HG02970 (cell line): ENCODE results near the gene KCNA3.
"Not testable (repeated sequence)": the region's sequence is repeated elsewhere in the genome, so short reads cannot be mapped to it uniquely, and the experiment has no call there.

Experiments used
- ATAC-seq: cut with Tn5 transposase; IDR thresholded peaks from one replicate; pipeline ENCODE4 v1.9.1; 2021; ENCODE audit warnings: mild to moderate bottlenecking, moderate library complexity, moderate number of reproducible peaks; ENCODE audit not compliant: unreplicated experiment, low FRiP score

Gene KCNA3

DNA sequence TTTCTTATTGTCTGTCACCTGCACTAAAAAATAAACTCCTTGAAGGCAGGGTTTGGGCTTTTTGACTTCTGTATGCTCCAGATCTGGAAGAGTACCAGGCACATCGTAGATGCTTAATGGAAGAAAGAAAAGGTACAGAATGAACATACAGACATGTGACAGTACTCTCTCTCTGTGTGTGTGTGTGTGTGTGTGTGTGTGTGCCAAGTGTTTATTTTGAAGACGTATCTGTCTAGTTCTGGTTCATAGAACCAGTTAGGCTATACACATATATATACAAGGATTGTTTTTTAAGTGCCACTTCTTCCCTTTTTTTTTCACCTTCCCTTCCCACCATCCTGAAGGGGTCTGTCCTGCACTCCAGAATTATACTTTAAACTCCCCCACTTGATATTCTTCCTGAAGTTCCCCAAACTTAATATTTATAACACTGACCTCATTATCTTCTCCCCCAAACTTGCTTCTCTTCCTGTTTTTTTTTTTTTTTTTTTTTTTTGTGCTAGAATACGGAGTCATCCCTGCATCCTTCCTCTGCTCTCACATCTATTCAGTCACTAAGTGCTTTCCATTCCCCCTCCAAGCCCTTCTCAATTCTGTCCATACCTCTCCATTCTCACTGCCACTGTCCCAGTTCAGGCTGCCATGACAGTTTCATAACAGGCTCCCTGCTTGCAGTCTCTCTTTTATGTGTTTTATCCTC, 5.4 kb upstream of the KCNA3 start:
- no peak for ATAC-seq

DNA sequence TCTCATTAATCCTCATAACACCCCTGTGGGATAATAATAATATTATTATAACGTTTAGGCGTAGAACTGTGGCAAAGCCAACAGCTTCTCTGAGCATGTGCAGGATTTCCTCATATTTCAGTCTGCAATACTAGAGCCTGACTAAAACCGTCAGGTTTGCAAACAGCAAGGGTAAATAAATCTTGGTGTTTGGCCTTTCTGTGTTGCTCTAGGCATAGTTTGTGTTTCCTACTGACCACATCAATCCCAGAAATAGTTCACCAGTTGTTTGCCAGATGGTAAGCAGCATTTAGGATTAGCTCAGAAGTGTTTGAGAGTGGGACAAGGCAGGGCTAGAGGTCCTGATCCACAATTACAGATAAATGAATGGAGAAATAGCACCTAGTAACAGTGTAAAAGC, 2.8 kb upstream of the KCNA3 start:
- no peak for ATAC-seq

DNA sequence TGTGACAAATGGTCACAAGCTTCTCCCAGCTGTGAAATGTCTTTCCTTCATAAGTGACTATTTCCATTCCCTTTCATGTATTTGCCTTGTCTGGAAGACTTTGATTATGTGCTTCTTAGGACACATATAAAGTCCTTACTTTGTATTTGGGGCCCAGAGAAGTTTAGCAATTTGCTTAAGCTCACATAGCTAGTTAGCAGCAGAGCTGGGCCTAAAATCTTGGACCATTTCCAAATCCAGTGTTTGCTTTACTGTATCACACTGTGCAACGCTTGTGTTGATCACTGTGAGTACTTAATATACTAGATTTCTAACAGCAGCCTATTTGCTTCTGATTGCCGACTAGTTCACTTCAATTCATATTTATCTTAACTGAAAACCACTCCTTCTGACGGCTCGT, 2.2 kb upstream of the KCNA3 start:
- no peak for ATAC-seq

DNA sequence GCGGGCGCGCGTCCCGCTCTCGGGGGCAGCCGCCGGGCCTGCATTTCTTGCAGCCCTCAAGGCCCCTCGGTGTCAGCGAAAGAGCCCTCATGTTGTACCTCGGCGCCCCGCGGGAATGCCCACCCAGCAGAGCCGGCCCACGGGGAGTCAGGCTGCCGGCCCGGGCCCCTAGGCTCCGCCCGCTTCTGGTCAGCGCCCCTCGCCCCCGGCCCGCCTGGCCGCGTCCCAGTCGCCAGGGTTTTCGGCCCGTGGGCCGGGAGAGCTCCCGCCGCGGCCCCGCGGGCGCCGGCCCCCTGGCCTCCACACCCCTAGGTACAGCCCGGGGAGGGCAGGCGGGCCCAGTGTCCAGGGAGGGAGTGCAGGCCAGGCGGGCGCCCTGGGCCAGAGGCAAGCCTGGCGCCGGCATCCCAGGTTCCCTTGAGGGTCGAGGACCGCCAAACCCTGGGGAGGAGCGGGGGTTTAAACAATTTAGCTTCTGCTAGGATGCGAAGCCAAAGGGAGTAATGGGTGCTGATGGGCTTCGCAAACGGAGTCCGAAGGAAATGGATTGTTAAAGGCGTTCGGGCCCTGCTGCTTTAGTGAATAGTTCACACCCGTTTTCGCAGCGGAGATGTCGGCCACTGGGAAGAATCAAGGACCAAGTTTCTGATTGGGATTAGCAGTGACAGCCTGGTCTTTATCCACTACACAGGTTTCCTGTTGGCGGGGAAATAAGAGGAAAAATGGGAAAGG, 486 bp upstream of the KCNA3 start:
- ATAC-seq = no peak

DNA sequence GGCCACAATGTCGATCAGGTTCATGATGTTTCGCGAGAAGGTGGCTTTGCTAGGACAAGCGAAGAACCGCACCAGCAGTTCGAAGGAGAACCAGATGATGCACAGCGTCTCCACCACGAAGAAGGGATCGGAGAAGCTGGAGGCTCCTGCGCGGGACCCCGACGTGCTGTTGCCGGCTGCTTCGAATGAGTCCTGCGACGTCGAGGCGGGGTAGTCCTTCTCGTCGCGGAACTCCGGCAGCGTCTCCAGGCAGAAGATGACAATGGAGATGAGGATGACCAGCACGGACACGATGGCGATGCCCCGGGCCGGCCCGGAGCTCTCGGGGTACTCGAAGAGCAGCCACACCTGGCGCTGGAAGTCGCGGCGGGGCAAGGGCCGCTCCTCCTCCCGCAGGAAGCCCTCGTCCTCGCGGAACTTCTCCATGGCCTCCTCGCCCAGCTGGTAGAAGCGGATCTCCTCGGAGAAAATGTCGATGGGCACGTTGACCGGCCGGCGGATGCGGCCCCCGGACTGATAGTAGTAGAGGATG, 869 bp downstream of the KCNA3 start:
- no peak for ATAC-seq

DNA sequence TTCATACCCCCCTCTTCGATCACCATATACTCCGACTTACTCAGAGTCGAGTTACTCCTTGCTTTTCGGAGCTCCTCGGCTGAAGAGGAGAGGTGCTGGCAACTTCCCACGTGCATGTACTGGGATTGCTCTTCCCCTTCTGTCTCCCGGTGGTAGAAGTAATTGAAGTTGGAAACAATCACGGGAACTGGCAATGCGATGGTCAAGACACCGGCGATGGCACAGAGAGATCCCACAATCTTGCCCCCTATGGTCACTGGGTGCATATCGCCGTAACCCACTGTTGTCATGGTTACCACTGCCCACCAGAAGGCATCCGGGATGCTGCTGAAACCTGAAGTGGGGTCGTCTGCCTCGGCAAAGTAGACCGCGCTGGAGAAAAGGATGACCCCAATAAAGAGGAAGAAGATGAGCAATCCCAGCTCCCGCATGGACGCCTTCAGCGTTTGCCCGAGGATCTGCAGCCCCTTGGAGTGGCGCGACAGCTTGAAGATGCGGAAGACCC, 1.5 kb downstream of the KCNA3 start:
- no peak for ATAC-seq

DNA sequence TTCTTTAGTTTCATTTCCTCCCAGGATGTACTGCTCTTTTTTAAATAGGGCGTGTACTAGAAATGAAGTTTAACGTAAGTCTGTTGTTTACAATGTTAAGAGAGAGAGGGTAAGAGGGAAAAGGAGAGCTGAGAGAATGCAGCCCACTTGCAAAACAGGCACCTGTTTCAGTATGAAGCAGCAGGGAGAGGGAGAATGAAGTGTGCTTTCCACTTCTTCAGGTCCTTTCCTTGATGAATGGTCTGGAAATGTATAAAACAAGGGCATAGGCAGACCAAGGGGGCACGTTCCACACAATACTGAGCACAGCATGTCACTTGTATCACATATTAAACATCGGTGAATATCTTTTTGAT, 2.0 kb downstream of the KCNA3 start:
- ATAC-seq = no peak

DNA sequence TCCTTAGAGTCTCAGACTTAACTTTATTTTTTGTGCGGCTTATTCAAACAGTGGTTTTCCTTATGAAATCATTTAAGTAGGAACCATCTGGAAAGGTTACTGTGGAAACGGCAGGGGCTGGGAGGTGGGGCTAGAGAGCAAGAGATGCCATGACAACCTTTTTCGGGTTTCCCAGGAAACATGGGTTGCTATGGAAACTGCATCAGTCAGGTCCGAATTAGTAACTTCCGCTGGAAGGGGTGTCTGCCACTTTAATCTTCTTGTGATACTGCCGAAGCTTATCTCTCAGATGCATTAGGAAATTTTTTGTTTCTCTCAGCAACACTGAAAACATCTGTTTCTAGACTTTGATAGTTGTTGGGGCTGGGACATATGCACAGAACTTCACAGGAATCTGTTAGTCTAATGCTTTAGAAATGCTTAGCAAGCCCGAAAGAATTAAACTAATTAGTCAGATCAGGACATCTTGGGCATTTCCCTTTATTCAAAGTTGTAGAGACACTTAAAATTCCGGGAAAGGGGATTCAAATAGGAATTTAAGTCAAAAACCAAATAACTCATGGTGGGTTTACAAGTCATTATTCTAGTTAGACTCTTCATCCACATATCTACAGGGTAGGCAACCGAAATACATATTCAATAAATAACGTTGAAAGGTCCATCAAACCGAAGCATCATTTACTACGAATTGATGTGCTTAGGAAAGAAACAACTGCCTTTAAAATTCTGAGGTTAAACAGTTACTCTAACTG, 2.6 kb downstream of the KCNA3 start:
- ATAC-seq = no peak

DNA sequence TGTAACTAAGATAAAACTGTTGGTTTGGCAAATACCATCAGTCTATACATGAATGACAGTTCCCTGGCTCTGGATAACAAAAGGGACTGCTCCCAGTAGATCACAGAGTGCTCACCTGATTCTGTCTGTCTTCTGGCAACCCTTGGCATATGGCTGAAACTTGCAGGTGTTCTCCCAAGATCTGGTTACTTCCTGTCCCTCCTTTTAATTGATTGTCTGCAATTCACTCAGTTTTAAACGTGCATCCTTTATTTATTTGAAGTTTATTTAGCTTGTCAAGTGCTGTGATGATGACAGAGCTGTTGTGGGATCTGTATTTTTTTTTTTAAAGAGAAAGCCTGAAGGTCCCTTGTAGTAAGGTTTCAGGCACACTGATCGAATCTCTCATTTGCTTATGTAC, 3.4 kb downstream of the KCNA3 start:
- no peak for ATAC-seq

DNA sequence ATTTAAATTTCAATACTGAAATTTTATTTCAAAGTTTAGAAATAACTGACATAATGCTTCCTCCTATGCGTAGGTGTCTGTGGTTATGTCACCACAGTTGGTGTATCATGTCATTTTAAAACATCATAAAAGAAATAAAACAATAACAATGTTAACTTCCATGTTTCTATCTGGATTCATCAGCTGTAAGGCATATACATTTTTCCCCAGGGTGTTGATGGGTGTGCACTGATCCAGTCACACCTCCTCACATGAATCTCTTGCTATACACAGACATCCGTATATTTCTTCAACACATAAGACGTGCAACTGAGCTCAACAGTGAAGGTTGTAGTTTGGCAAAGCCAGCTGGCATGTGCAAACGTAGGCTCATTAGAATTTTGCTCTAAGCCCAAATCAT, 6.2 kb downstream of the KCNA3 start:
- ATAC-seq = no peak

DNA sequence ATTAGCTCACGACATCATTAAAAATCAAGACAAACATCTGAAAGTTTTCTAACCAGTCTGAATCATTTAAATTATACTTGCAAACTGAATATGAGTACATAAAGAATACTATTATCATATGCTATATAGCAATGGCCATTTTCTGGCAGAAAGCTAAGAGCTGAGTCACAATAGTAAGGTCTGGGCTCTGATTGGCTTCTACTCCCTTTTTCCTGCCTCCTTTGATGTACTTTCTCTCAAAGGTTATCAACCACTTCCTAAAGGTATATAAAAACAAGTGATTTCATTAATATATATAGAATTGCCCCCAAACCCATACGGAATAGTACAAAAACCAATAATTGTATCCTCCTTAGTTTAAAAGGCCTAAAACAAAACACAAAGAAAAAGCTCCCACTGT, 7.0 kb downstream of the KCNA3 start:
- ATAC-seq = no peak

DNA sequence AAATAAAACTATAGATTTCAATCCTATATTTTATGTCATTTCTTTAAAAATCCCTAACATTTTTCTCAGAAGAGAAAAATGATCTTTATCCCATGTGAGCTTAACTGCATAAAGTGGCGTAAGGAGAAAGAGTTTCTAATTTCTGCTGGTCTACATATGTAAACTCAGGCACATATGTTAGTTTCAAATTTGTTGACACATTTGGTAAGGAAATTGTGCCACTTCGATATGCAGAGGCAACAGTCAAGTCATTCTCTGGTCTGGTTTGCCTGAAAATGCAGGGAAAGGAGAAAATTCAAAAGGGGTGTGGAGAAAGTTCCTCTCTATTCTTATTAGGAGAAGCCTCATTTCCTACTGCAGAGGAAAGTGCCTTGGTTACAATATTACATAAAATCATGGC, 11.5 kb downstream of the KCNA3 start:
- no peak for ATAC-seq

DNA sequence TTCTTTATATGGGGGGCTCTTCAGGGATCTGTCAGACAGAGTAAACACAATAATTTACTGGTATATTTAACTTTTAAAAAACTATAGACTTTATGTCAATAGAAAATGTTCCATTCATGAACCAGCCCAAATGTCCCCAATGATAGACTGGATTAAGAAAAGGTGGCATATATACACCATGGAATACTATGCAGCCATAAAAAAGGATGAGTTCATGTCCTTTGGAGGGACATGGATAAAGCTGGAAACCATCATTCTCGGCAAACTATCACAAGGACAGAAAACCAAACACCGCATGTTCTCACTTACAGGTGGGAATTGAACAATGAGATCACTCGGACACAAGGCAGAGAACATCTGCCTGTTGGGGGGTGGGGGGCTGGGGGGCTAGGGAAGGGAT, 15.2 kb downstream of the KCNA3 start:
- not testable (repeated sequence) for ATAC-seq

DNA sequence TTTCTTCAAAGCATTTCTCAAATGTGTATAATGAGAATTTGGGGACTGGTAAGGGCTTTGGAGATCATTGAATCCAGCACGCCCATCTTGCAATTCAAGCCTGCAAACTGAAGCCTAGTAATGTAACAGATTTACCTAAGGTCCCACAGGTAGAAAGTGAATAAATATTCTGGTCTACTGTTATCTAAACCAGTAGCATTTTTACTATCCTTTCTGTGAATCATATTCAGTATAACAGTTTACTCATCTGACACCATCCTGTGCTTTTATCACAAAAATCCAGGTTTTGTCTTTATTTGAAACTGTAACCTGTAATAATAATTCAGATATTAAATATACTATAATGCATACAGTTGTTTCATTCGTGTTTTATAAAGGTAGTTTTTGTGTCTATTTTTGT, 17.4 kb downstream of the KCNA3 start:
- ATAC-seq = no peak

DNA sequence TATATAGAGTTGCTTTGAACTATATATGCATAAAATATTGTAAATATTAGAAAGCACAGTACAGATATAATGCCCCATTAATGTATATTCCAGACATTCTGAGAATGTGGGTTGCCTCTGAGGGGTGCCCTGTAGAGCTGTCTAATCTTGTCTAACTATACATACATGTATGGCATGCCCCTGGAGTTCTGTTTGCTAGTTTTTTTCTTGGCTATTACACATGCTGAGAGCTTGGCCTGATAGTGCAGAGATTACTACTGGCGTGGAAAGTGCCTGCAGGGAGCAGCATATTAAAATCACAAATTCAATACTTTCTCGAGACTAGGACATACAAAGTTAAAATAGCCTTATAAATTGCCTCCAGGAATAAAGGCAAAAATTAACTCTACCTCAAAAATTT, 24.1 kb downstream of the KCNA3 start:
- no peak for ATAC-seq

DNA sequence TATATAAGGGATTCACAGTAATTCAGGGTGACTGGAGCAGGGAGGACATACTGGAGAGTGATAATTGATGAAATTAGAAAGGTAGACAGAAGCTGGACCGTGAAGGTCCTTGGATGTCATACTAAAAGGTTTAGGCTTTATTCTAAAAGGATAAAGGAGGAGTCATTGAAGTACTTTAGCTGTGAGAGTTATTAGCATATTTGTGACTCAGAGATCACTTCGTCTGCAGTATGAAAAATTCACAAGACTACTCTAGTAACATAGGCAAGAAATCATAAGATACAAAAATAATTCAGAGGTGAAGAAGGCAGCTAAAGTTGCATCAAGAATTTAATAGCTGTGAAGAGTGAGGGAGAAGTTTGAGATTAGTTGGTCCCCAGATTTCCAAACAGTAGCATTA, 26.3 kb downstream of the KCNA3 start:
- ATAC-seq = no peak

DNA sequence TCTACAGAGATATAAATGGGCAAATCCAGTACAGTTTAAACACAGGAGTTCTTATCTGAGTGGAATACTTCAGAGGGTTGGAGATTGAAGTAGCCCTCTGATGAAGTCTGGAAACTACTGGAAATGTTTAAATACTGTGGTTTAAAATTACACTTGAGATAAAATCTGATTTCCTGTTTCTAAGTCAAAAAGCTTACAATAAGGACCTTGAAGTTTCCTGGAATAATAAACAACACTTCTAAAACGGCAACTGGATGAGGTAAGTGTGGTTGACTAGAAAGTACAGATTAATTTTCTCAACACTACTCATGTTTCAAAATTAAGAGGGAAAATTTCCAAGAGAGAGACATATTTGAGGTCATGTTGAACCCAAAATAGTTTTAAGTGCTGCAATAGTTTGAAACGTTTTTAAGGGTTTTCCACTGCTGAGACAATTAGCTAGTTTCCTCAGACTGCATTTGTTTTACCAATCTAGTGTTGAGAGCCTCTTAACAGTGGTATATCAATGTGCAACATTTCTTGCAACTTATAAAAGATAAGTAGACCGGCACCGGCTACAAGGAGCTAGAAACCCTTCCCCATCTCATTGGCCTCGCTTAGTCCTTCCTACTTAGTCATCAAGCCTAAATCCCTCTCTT, 27.4 kb downstream of the KCNA3 start:
- no peak for ATAC-seq

DNA sequence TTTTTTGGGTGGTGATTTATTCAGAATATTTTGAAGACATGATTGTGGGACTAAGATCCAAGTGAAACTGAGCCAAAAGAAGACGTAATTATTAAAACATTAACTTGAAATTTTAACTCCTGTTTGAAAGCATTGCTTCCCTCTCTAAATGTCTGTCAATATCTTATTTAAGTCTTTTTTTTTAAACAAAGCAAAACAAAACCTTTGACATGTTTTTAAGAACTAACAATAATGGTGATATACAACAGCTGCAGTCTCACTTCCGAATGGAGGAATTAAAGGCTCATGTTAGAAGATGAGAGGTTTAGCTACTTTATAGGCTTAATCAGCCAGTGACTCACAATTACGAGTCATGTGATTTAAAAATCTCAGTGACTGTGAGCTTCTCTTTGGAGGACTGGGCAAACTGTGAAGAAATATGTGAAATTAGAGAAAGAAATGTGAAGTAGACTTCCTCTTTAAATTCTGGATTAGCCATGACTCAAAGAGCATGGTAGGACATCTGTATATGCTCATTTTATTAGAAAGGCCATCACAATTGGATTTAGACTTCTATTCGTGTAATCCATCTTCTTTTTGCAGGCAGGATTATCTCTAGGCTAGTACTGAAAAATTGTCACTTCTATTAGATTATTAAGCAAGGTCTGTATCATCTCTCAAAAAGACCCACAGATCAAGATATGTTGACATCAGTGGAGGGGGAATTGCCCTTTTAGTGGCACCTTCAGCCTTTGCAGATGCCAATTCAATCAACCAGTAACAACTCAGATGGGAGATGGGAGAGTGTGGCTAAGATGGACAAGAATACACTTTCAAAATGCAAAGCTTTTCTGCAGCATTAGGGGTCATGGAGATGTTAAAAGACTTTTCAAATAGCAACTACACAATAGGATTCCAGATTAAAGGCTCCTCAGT, 28.7 kb downstream of the KCNA3 start:
- no peak for ATAC-seq

DNA sequence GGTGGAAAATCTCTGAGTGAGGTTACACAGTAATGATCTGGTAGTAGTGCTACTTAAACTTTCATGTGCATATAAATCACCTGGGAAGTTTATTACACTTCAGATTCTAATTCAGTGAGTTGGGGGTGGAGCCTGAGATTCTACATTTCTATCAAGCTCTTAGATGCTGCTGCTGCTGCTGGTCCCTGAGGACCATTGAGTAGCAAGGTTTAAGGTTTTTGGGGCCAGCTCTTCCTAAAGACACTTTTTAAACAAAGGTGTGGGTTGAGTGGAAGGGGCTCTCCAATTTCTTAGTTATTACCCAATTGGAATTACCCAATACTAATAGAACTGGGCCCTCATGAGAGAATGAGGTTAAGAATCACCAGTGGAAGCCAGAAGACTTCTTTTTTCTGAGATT, 29.5 kb downstream of the KCNA3 start:
- no peak for ATAC-seq
